Sigmoid colon (tissue), 4 donors: ENCODE results near the gene ARHGAP12.

Source experiments
- CTCF ChIP-seq, 4 experiments: fragments of 450-650 bp in 3 of 4; fragments of 200-600 bp in 1 of 4; IDR thresholded peaks; one replicate each; pipeline ENCODE4 v1.5.1; 2016 to 2019; ENCODE audit warnings: antibody characterized with exemption in 4 of 4, mild to moderate bottlenecking in 3 of 4, moderate library complexity in 2 of 4
- EP300 ChIP-seq, 4 donors: sonication (generic); formaldehyde crosslinking; IDR thresholded peaks; one replicate each; pipeline ENCODE4 v1.6.1; 2017; ENCODE audit warnings: antibody characterized with exemption in 4 of 4
- POLR2A ChIP-seq, 2 donors: fragments of 450-650 bp; IDR thresholded peaks; one replicate each; pipeline ENCODE4 v1.6.1; 2016; ENCODE audit warnings: antibody characterized with exemption in 2 of 2, mild to moderate bottlenecking in 2 of 2, moderate library complexity in 2 of 2
- POLR2AphosphoS5 ChIP-seq, 4 donors: sonication (generic); formaldehyde crosslinking; IDR thresholded peaks; one replicate each; pipeline ENCODE4 v1.6.1; 2017; ENCODE audit warnings: antibody characterized with exemption in 4 of 4

GRCh38 chr10:31936933-31937332 lies 8.3 kb upstream of the ARHGAP12 start:
- TF ChIP-seq CTCF (IDR thresholded peaks at IDR 0.05) (no peak), POLR2AphosphoS5 (IDR thresholded peaks at IDR 0.05) (no peak), EP300 (IDR thresholded peaks at IDR 0.05) (no peak), POLR2A (IDR thresholded peaks at IDR 0.05) (no peak)
